ENCODE measurements around the gene AP4E1.

The AP4E1 gene

GRCh38 chr15:50959717-50960116, 51.2 kb downstream of the AP4E1 start:
- Histone ChIP-seq H3K9me2 (replicated peaks; ENCODE audit: insufficient read depth, low read length) (no peaks in the 10 kb centered on the region), H3K9ac (ENCODE audit: low read length) (no peak overlapping the region), H3K9me3 (ENCODE audit: insufficient read depth, low read length) (peaks cover 19% of the 10 kb centered on the region; the same call in 1 of the 2 replicates), H3K4me2 (ENCODE audit: low read depth, low read length, poor library complexity, severe bottlenecking) (no peak overlapping the region), H4K20me1 (ENCODE audit: low read depth, low read length) (no peaks in the 10 kb centered on the region), H3K79me2 (ENCODE audit: insufficient read depth, low read length) (no peaks in the 10 kb centered on the region), H3K27me3 (ENCODE audit: low read length) (no peaks in the 10 kb centered on the region), H3K36me3 (ENCODE audit: low read length) (peaks cover 59% of the 10 kb centered on the region), H3F3A (ENCODE audit: insufficient read depth) (no peaks in the 10 kb centered on the region), H3K27ac (ENCODE audit: low read depth, low read length) (no peak overlapping the region), H2AFZ (ENCODE audit: low read depth, low read length, severe bottlenecking) (no peak overlapping the region), H3K4me3 (ENCODE audit: insufficient read depth, low read length, poor library complexity, severe bottlenecking) (no peak overlapping the region)
- TF ChIP-seq CTCF (IDR thresholded peaks at IDR 0.05; ENCODE audit: insufficient read depth, low read length, poor library complexity, severe bottlenecking), result no peak
- no peak for TF ChIP-seq EZH2phosphoT487 (conservative IDR thresholded peaks at IDR 0.05; ENCODE audit: low read length)

GRCh38 chr15:50964075-50964474, 55.6 kb downstream of the AP4E1 start:
- Histone ChIP-seq H3K79me2 (ENCODE audit: insufficient read depth, low read length) (no peaks in the 10 kb centered on the region), H3K36me3 (ENCODE audit: low read length) (peaks cover 31% of the 10 kb centered on the region), H2AFZ (ENCODE audit: low read depth, low read length, severe bottlenecking) (no peak overlapping the region), H3K27me3 (ENCODE audit: low read length) (no peaks in the 10 kb centered on the region), H3K4me2 (ENCODE audit: low read depth, low read length, poor library complexity, severe bottlenecking) (no peak overlapping the region), H4K20me1 (ENCODE audit: low read depth, low read length) (no peaks in the 10 kb centered on the region), H3K9ac (ENCODE audit: low read length) (no peak overlapping the region), H3K4me3 (ENCODE audit: insufficient read depth, low read length, poor library complexity, severe bottlenecking) (no peak overlapping the region), H3K9me3 (ENCODE audit: insufficient read depth, low read length) (peaks cover 14% of the 10 kb centered on the region; the same call in 1 of the 2 replicates), H3F3A (ENCODE audit: insufficient read depth) (no peaks in the 10 kb centered on the region), H3K27ac (ENCODE audit: low read depth, low read length) (no peak overlapping the region), H3K9me2 (replicated peaks; ENCODE audit: insufficient read depth, low read length) (no peaks in the 10 kb centered on the region)
- TF ChIP-seq CTCF (IDR thresholded peaks at IDR 0.05; ENCODE audit: insufficient read depth, low read length, poor library complexity, severe bottlenecking), result no peak
- no peak for TF ChIP-seq EZH2phosphoT487 (conservative IDR thresholded peaks at IDR 0.05; ENCODE audit: low read length)

GRCh38 chr15:50968353-50968752, 59.9 kb downstream of the AP4E1 start:
- Histone ChIP-seq H3K9me3 (ENCODE audit: insufficient read depth, low read length) (peaks cover 4% of the 10 kb centered on the region; the same call in 1 of the 2 replicates), H3K4me2 (ENCODE audit: low read depth, low read length, poor library complexity, severe bottlenecking) (no peak overlapping the region), H3F3A (ENCODE audit: insufficient read depth) (no peaks in the 10 kb centered on the region), H3K36me3 (ENCODE audit: low read length) (peaks cover 35% of the 10 kb centered on the region), H3K79me2 (ENCODE audit: insufficient read depth, low read length) (no peaks in the 10 kb centered on the region), H3K9me2 (replicated peaks; ENCODE audit: insufficient read depth, low read length) (no peaks in the 10 kb centered on the region), H4K20me1 (ENCODE audit: low read depth, low read length) (no peaks in the 10 kb centered on the region), H3K9ac (ENCODE audit: low read length) (no peak overlapping the region), H2AFZ (ENCODE audit: low read depth, low read length, severe bottlenecking) (no peak overlapping the region), H3K27me3 (ENCODE audit: low read length) (no peaks in the 10 kb centered on the region), H3K4me3 (ENCODE audit: insufficient read depth, low read length, poor library complexity, severe bottlenecking) (no peak overlapping the region), H3K27ac (ENCODE audit: low read depth, low read length) (no peak overlapping the region)
- TF ChIP-seq EZH2phosphoT487 (conservative IDR thresholded peaks at IDR 0.05; ENCODE audit: low read length), result no peak

GRCh38 chr15:50970524-50970923, 62.0 kb downstream of the AP4E1 start:
- no peak overlapping the region for H3K4me3 ChIP-seq (ENCODE audit: insufficient read depth, low read length, poor library complexity, severe bottlenecking)
- H3K27me3 ChIP-seq (ENCODE audit: low read length), result no peaks in the 10 kb centered on the region
- H3K9ac ChIP-seq (ENCODE audit: low read length), result no peak overlapping the region
- 0 out of 2 replicates have a peak, but pooled peaks cover under 1% of the 10 kb centered on the region for H3K9me3 ChIP-seq (ENCODE audit: insufficient read depth, low read length)
- H3K79me2 ChIP-seq (ENCODE audit: insufficient read depth, low read length), result no peaks in the 10 kb centered on the region
- H2AFZ ChIP-seq (ENCODE audit: low read depth, low read length, severe bottlenecking), result no peak overlapping the region
- peaks cover 35% of the 10 kb centered on the region for H3K36me3 ChIP-seq (ENCODE audit: low read length)
- no peak overlapping the region for H3K27ac ChIP-seq (ENCODE audit: low read depth, low read length)
- no peaks in the 10 kb centered on the region for H3F3A ChIP-seq (ENCODE audit: insufficient read depth)
- no peak for TF ChIP-seq EZH2phosphoT487 (conservative IDR thresholded peaks at IDR 0.05; ENCODE audit: low read length)
- no peak for TF ChIP-seq CTCF (IDR thresholded peaks at IDR 0.05; ENCODE audit: insufficient read depth, low read length, poor library complexity, severe bottlenecking)
- H3K4me2 ChIP-seq (ENCODE audit: low read depth, low read length, poor library complexity, severe bottlenecking), result no peak overlapping the region
- no peaks in the 10 kb centered on the region for H3K9me2 ChIP-seq (replicated peaks; ENCODE audit: insufficient read depth, low read length)
- H4K20me1 ChIP-seq (ENCODE audit: low read depth, low read length), result no peaks in the 10 kb centered on the region

Measured in SU-DHL-6 (cell line).